ENCODE data around the gene CCDC54.
A peak's percentile ranks its signal among the peaks of the same experiment; 100 is the strongest.
"Not testable (repeated sequence)": the region's sequence is repeated elsewhere in the genome, so short reads cannot be mapped to it uniquely, and the experiment has no call there.

The CCDC54 gene

GRCh38 chr3:107377151-107377550 is at the start of gene CCDC54:
CCDC54 (plus strand) TSS chr3:107377439; CDS start chr3:107377588, 149 bp downstream.
- DNase-seq = no peak

GRCh38 chr3:107328069-107328468 is 49.2 kb upstream of the CCDC54 start:
- DNase-seq = no peak

GRCh38 chr3:107329088-107329487 is 48.2 kb upstream of the CCDC54 start:
- DNase-seq = no peak

- DNase-seq = not testable (repeated sequence)
These were observed 37.5 kb upstream of the CCDC54 start for GRCh38 chr3:107339690-107340089.

- no peak for DNase-seq
These were observed 32.5 kb upstream of the CCDC54 start for GRCh38 chr3:107344722-107345121.

- DNase-seq = no peak
These were observed 31.3 kb upstream of the CCDC54 start for GRCh38 chr3:107345822-107346405.

- DNase-seq = no peak
These were observed 30.7 kb upstream of the CCDC54 start for GRCh38 chr3:107346564-107346963.

- no peak for DNase-seq
These were observed 29.5 kb upstream of the CCDC54 start for GRCh38 chr3:107347751-107348150.

GRCh38 chr3:107356706-107357105 is 20.5 kb upstream of the CCDC54 start:
- DNase-seq = no peak

GRCh38 chr3:107361633-107362032 is 15.6 kb upstream of the CCDC54 start:
- DNase-seq = no peak

GRCh38 chr3:107365051-107365450 is 12.2 kb upstream of the CCDC54 start:
- no peak for DNase-seq

- DNase-seq = no peak
These were observed 10.5 kb upstream of the CCDC54 start for GRCh38 chr3:107366766-107367165.

GRCh38 chr3:107367353-107367752 is 9.9 kb upstream of the CCDC54 start:
- DNase-seq = no peak

- DNase-seq = no peak
These were observed 8.4 kb upstream of the CCDC54 start for GRCh38 chr3:107368654-107369398.

GRCh38 chr3:107369791-107370190 is 7.4 kb upstream of the CCDC54 start:
- no peak for DNase-seq

GRCh38 chr3:107370907-107371306 is 6.3 kb upstream of the CCDC54 start:
- peak; percentile 9 for DNase-seq

GRCh38 chr3:107372506-107372905 is 4.7 kb upstream of the CCDC54 start:
- no peak for DNase-seq

- no peak for DNase-seq
These were observed 3.3 kb upstream of the CCDC54 start for GRCh38 chr3:107373896-107374295.

- DNase-seq = no peak
These were observed 1.6 kb upstream of the CCDC54 start for GRCh38 chr3:107375682-107376081.

- no peak for DNase-seq
These were observed 5.4 kb downstream of the CCDC54 start for GRCh38 chr3:107382631-107383030.

GRCh38 chr3:107384428-107384827 is 7.2 kb downstream of the CCDC54 start:
- DNase-seq = no peak

GRCh38 chr3:107384907-107385306 is 7.7 kb downstream of the CCDC54 start:
- DNase-seq = no peak

GRCh38 chr3:107387555-107387954 is 10.3 kb downstream of the CCDC54 start:
- DNase-seq = no peak

GRCh38 chr3:107392549-107393165 is 15.4 kb downstream of the CCDC54 start:
- no peak for DNase-seq

Data from NCI-H2171 treated with DMSO at 0.1 percent for 48 hours (cell line).